Stimulated activated CD8-positive, alpha-beta memory T cell treated with anti-CD3 and anti-CD28 coated beads, Interleukin-12 subunit alpha, Interleukin-12 subunit beta, amount 100 ng/mL, for 24 hours (primary cell): ENCODE results near the gene ABCA3.
"Not testable (repeated sequence)": the region's sequence is repeated elsewhere in the genome, so short reads cannot be mapped to it uniquely, and the experiment has no call there.

Experiments
- DNase-seq: peaks from one replicate; pipeline ENCODE4 v3.0.0-alpha.2; 2020; ENCODE audit errors: extremely low read depth

The ABCA3 gene

GRCh38 chr16:2340564-2341455 lies at the start of gene ABCA3:
Gene ABCA3, minus strand, starts transcription at chr16:2340728. Its CDS starts 14,262 bp downstream, at chr16:2326466.
- peak; percentile 80 for DNase-seq

- DNase-seq: no peak
Observed at GRCh38 chr16:2388875-2389433, 48.4 kb upstream of the ABCA3 start.

- no peak for DNase-seq
Observed at GRCh38 chr16:2388139-2388874, 47.8 kb upstream of the ABCA3 start.

GRCh38 chr16:2386990-2387389 lies 46.5 kb upstream of the ABCA3 start:
- no peak for DNase-seq

GRCh38 chr16:2385982-2386381 lies 45.5 kb upstream of the ABCA3 start:
- not testable (repeated sequence) for DNase-seq

GRCh38 chr16:2385190-2385836 lies 44.8 kb upstream of the ABCA3 start:
- DNase-seq: no peak

- DNase-seq: no peak
Observed at GRCh38 chr16:2384426-2384825, 43.9 kb upstream of the ABCA3 start.

- no peak for DNase-seq
Observed at GRCh38 chr16:2383501-2383900, 43.0 kb upstream of the ABCA3 start.

- DNase-seq: no peak
Observed at GRCh38 chr16:2374644-2375043, 34.1 kb upstream of the ABCA3 start.

- DNase-seq: no peak
Observed at GRCh38 chr16:2373176-2373575, 32.6 kb upstream of the ABCA3 start.

- DNase-seq: no peak
Observed at GRCh38 chr16:2372684-2373083, 32.2 kb upstream of the ABCA3 start.

GRCh38 chr16:2371421-2371820 lies 30.9 kb upstream of the ABCA3 start:
- no peak for DNase-seq

- no peak for DNase-seq
Observed at GRCh38 chr16:2370721-2371120, 30.2 kb upstream of the ABCA3 start.

- no peak for DNase-seq
Observed at GRCh38 chr16:2366660-2367309, 26.3 kb upstream of the ABCA3 start.

- DNase-seq: no peak
Observed at GRCh38 chr16:2365397-2366294, 25.1 kb upstream of the ABCA3 start.

- no peak for DNase-seq
Observed at GRCh38 chr16:2364638-2365210, 24.2 kb upstream of the ABCA3 start.

GRCh38 chr16:2362218-2362617 lies 21.7 kb upstream of the ABCA3 start:
- no peak for DNase-seq

- no peak for DNase-seq
Observed at GRCh38 chr16:2361129-2361528, 20.6 kb upstream of the ABCA3 start.

- no peak for DNase-seq
Observed at GRCh38 chr16:2359919-2360318, 19.4 kb upstream of the ABCA3 start.

GRCh38 chr16:2358811-2359210 lies 18.3 kb upstream of the ABCA3 start:
- no peak for DNase-seq
